HG02571 (cell line): ENCODE measurements around the gene BANP.
"Not testable (repeated sequence)": the region's sequence is repeated elsewhere in the genome, so short reads cannot be mapped to it uniquely, and the experiment has no call there.

Experiments used
- ATAC-seq: cut with Tn5 transposase; IDR thresholded peaks from one replicate; pipeline ENCODE4 v1.9.1; 2021; ENCODE audit warnings: mild to moderate bottlenecking, moderate library complexity; ENCODE audit not compliant: unreplicated experiment

BANP gene

DNA sequence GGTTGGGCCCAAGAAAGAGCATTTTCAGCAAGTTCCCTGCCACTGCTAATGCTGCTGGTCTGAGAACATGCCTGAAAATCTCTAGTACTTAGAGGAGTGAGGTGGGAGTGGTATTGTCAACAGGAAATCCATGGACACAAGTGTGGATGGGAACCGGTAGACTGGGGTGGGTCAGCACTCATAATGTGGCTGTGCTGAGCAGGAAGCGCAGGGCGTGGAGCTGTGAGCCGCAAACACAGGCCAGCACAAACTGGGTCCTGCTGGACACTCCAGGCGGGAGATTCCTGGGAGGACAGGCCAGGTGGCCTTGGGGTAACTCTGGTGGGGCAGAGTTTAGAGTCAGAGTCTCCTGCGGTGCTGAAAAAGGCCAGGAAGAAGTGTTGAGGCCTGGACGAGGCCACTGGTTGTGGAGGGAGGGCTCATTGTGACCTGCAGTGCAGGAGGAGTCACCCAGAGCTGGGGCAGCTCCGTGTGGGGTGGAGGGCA is 62.6 kb downstream of the BANP start:
- no peak for ATAC-seq

- no peak for ATAC-seq
Measured at GRCh38 chr16:88014252-88014781, 63.1 kb downstream of the BANP start.

DNA sequence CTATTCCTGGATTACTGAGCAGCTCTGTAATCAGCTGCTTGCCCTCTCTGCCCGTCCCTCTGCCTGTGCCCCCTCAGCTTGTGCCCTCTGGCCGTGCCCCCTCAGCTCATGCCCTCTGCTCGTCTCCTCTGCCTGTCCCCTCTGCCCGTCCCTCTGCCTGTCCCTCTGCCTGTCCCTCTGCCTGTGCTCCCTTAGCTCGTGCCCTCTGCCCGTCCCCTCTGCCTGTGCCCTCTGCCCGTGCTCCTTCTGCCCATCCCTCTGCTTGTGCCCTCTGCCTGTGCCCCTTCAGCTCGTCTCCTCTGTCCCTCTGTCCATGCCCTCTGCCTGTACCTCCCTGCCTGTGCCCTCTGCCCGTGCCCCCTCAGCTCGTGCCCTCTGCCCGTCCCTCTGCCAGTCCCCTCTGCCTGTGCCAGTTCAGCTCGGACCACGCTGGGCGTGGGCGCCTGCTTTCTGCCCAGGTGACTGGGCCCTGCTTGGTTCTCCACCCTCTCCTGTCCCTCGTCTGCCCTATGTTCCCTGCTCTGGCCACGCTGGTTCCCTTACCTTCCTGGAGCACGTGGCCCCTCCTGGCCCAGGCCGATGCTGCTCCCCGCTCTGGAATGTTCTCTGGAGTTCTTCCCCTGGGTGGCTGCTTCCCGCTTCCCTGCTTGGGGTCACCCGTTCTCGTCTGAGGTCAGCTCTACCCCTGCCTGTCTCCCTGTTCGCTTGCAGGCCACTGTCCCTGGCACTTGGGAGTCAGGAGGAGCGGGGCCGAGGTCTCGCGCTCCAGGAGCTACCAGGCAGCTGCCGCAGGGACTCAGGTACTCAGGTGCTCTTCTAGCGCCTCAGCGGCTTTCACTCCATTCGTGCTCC is 63.9 kb downstream of the BANP start:
- ATAC-seq: no peak

DNA sequence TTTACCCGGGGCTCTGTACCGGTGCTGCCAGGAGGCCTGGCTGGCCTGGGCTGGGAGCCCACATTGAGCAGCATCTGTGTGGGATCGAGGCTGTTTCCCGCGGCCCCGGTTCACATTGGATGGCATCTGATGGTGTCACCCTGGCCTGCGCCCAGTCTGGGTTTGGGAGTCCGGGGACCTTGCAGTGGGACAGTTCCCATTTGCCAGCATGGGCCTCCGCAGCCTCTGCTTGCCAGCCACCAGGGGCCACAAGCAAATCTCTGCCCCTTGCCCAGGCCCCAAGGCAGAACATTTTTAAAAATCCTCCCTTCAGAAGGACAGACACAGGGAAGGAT is 64.5 kb downstream of the BANP start:
- ATAC-seq: no peak

- not testable (repeated sequence) for ATAC-seq
Measured at GRCh38 chr16:88016386-88016785, 65.2 kb downstream of the BANP start.

DNA sequence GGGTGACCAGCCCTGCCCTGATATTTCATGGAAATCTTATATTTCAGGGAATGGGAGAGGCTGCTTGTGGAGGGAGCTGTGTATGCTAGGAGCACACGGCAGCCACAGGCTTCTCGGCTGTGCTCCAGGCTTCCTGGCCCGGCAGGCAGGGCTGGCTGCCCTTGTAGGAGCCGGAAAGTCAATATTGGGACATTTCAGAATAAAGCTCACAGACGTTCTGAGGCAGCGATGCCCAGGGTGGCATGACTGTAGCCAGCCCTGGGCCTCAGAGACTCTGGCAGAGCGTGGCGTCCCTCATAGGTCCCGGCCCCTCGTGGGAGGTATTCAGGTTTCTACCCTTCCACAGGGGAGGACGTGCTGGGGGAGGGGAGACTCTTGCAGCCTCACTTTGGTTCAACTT is 65.7 kb downstream of the BANP start:
- ATAC-seq: no peak

DNA sequence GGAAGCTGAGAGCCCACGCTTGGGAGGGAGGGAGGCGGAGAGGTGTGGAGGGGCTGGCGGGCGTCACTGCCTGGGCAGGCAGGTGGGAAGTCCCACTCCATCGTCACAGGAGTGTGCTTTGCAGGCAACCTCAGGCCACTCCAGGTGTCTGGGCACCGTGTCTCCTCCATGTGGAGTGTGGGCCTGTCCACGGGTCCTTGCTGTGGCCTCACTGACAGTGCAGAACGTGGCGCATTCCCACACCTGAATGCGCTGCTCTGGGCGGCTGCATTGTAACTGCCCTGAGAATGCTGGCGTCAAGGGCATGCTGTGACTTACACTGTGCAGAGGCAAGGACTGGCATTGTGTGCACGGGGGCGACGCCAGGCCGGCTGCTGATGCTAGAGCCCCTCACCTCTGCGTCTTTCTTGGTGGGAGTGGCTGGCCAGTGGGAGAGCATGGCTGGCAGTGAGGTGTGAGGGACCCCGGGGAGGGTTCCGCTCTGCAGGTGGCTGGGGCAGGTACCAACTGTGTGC is 66.4 kb downstream of the BANP start:
- no peak for ATAC-seq

DNA sequence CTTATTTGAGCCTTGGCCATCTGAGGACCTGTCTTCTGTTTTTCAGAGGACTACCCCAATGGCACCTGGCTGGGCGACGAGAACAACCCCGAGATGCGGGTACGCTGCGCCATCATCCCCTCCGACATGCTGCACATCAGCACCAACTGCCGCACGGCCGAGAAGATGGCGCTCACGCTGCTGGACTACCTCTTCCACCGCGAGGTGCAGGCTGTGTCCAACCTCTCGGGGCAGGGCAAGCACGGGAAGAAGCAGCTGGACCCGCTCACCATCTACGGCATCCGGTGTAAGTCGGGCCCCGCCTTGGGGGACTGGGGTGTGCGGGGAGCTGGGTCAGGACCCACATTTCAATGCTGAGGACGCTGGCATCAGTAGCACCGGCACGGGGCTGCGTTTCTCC is 67.1 kb downstream of the BANP start:
- ATAC-seq: not testable (repeated sequence)

DNA sequence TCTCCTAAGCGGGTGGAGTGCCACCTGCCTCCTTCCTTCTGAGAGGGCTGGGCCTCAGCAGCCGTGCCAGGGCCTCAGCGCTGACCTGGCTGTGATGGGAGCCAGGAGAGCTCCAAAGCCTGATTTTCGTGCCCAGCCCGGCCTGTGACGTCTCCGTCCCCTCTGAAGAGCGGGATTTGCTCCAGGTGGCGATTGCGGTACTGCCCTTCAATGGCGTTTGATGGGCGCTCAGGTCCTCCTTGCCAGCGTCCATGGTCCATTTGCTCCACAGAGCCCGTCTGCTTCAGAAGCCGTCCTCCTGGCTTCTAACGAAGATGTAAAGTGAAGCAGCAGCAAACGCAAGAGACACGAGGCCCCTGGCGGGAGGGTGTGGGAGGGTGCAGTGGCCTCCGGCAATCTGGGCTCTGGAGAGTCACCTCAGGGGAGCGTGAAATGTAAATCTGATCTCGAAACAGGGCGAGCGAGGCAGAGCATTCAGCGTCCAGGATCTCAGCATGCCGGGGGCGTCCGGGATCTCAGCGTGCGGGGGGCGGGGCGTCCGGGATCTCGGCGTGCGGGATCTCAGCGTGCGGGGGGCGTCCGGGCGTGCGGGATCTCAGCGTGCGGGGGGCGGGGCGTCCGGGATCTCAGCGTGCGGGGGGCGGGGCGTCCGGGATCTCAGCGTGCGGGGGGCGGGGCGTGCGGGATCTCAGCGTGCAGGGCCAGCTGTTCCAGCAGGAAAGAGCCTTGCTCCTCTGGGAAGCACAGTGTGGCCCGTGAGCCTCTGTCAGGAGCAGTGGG is 68.0 kb downstream of the BANP start:
- ATAC-seq: not testable (repeated sequence)

GRCh38 chr16:88019821-88020515 is 68.7 kb downstream of the BANP start:
- ATAC-seq: no peak

GRCh38 chr16:88020516-88020885 is 69.3 kb downstream of the BANP start:
- no peak for ATAC-seq

- ATAC-seq: not testable (repeated sequence)
Measured at GRCh38 chr16:88021041-88021970, 70.1 kb downstream of the BANP start.

GRCh38 chr16:88022076-88023042 is 71.1 kb downstream of the BANP start:
- ATAC-seq: no peak

- no peak for ATAC-seq
Measured at GRCh38 chr16:88023366-88023765, 72.1 kb downstream of the BANP start.

GRCh38 chr16:88023786-88024185 is 72.6 kb downstream of the BANP start:
- no peak for ATAC-seq

DNA sequence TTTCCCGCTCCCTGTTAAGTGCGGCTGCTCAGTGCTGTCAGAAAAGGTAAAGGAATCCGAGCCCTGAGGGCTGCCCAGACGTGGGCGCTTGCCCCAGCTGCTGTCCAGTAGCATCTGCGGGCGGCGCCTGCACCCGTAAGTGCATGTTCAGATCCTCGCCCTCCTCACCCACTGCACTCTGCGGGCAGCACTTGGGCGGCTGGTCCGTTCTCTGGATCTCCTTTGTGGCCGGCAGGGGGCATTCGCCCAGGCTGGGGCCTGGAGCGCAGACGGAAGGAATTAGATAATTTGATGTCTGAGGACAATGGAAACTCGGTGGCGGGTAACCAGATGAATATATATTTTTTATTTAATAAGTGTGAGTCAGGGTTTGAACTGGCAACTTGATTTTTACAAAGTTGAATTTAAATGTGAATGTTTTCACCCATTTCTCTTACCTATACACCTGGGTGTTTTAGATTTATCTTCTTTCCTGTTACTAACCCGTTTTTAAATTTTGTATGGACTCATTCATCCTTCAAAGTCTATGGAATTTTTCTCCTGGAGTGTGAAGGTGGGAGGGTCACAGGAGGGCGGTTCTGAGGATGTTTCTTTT is 73.4 kb downstream of the BANP start:
- not testable (repeated sequence) for ATAC-seq

DNA sequence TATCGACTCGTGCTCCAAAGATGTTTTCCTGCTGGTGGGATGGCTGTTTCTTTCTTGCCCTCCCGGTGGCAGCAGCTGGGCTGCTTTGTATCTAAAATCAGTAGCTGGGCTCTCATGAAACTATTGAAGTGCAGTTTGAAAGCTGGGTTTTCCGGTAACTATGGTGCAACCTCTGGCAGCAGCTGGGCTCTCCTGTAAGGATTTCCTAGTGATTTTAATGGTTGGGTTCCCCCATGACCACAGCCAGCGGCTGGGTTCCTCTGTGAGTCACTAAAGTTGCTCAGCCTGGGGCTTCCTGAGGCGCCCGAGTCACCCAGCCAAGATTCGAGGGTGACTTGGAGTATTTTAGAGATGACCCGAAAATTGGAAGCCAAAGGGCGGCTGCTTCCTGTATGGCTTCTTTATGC is 73.9 kb downstream of the BANP start:
- not testable (repeated sequence) for ATAC-seq

DNA sequence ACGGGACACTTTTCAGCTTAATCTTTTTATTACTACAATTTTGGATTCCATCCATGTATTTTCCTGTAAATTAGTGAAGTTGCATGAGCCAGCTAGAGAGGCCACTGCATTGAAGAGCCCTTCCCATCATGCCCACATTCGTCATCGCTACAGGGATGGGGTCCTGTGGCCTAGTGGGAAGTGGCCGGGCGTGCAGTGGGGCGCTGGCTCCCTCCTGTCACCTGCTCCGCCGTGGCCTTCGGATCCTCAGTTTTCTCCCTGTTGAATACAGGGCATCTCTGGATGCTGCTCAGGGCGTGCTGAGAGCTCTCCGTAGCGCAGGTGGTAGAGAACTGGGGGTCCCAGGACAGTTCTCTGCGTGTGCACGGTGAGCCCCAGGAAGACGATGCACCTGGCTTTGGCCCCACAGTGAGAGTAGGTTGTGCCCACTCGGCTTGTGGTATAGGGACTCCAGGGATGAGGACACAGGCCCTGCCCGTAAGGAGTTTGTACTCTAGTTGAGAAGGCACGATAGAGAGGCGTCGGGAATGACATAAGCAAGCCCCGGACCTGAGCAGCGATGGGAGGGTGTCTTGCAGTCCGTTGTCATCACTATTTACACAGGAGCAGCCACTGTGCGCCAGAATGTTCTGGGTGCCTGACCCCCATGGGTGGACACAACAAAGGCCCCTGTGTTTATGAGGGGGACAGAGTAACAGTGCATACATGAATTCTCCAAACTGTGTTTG is 74.8 kb downstream of the BANP start:
- ATAC-seq: not testable (repeated sequence)
